CD4-positive, alpha-beta T cell treated with Interleukin-1 beta for 1 hour (primary cell): ENCODE data around the gene SLC32A1.

ENCODE experiments used
- DNase-seq, 2 donors: peaks; one replicate each; pipeline ENCODE4 v3.0.0-alpha.2; 2020 to 2022

The SLC32A1 gene

DNA sequence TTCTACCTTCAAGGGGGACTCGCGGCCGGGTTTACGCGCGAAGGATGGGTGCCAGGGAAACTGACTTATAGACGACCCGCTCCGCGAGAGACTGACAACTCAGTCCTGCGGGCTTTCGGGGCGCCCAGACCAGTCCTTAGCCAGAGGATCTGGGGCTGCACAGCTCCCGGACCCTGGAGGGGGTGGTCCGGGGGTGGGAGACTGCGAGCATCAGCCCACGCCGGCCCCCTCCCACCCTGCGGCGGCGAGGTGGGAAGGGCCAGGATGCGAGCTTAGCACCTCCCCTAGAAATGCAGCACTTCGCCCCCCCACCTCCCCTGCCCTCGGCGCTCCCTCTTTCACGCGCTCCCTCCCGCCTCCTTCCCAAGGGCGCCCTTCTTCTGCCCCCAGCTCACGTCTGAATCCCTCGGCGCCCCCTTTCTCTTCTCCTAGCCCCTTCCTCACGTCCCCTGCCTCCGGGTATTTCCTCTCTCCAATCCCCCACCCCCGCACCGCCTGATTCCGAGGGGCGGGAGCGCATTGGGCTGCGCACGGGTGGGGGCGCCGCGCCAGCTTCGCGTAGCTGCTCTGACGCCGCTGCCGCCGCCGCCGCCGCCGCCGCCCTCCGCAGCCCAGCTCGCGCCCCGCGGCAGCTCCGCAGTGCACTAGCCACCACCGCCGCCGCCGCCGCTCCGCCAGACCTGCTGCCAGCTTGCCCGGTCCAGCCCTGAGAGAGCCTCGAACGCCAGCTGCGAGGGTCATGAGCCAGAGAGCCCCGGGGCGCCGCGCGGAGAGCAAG is at the start of gene SLC32A1:
Gene SLC32A1, plus strand, starts transcription at position 639 of the 778 bp plus-strand sequence. CDS start 239 bp downstream, outside the sequence.
- DNase-seq: no peak

- no peak for DNase-seq
Observed at GRCh38 chr20:38674765-38675133, 49.5 kb upstream of the SLC32A1 start.

GRCh38 chr20:38676576-38676975 is 47.7 kb upstream of the SLC32A1 start:
- DNase-seq: no peak

DNA sequence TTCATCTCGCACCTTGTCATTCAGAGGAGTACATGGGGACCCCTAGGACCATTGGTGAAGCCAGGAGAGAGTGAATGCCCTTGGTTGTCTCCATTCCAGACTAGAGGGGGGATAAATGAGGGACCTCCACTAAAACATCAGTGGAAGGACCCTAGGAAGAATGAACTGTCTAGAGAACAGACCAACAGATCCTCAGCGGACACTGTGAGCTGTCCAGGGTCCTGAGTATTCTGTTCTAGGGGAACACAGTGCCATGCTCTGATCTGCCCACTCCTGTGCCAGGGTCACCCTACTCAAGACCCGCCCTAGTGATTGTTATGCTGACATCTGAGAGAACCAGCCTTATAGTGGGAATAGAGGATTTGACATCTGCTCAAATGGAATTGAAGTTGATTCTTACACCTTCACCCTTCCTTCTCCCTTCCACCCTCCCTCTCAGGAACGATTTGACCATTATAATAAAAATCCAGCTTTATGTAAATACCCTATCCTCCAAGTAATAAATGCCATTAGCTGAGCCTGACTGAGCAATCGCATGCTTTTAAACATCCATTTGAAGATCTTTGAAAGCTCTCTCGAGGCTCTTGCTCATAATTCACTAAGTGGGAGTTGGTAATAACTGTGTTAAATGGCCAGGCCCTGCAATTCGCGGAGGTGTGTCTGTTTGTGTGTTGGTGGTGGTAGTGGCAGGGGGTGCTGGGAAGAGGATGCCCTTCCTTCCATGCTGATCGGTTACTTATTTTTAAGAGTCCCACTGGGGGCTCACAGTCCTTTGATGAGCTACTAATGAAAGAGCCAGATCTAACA is 43.6 kb upstream of the SLC32A1 start:
- DNase-seq: peak in 1 of 2 donors; percentile 10

DNA sequence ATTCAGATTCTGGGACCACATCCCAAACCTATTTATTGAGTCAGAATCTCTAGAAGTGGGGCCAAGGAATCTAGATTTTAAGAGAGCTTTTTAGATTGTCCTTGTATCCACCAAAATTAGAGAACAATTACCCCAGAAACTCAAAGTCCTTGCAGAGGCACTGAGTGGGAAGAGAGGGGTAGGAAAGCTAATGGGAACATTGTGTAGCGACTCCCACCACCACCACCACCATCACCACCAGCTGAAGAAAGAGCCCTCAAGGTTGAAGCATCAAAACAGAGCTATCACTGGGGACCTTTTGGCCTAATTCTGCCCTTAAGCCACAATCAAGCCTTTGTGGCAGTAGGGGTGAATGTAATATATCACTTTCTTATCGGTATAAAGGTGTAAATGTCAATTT is 39.0 kb upstream of the SLC32A1 start:
- no peak for DNase-seq

GRCh38 chr20:38685853-38686473 is 38.3 kb upstream of the SLC32A1 start:
- peak; percentile 10 to 15 for DNase-seq

DNA sequence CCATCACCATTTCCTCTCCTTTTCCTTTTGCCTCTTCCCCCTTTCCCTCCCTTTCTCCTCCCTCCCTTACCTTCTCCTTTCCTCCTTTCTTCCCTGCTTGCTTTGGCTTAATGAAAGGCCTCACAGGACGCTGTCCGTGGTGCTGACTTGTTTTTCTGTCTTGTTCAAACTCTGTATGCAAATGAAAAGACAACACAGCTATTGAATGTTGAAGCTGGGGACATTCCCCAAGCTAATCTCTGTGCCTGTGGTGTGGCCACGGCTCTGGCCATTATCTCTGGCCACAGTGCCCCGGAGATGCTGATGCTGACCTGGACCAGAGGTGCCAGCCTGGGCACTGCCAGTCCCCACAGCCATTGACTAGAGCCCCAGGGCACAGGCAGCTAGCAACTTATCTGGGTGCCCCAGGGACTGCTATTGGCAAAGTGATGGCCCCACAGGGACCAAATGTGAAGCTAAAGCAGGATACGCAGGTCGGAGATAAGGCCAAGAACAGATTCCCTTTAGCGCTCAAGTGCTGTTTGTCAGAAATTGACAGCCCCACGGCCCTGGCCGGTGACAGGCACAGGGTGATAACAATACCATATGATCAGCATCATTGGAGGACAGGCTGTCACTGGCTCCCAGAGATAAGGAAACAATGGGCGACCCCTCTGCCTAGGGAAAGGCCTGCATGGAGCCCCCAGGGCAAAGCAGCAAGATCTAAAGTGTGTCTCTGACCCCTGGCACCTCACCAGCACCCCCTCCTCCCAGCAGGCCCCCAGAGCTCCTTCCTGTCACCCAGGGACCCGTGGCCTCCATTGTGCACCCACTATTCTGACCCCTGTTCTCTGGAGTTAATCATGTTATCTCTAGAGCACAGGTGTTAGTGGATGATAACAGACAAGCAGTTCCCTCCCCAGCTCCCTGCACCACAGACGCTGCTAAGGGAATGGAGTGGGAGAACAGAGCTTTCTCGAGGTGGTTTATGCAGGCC is 31.6 kb upstream of the SLC32A1 start:
- peak in 1 of 2 donors; percentile 26 for DNase-seq

- no peak for DNase-seq
Observed at GRCh38 chr20:38697306-38697705, 27.0 kb upstream of the SLC32A1 start.

DNA sequence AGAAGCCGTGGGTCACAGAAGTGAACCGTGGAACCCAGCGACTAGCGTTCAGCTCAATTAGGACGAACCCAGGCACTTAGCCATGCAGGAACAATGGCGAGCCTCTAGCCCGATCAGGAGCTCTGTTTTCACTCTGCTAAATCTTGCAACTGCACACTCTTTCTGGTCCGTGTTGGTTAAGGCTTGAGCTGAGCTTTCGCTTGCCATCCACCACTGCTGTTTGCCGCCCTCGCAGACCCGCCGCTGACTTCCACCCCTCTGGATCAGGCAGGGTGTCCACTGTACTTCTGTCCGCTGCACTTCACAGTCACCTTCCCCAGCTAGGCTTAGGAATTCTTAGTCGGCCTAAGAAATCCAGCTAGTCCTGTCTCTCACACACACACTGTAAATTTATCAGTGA is 25.7 kb upstream of the SLC32A1 start:
- no peak for DNase-seq

- no peak for DNase-seq
Observed at GRCh38 chr20:38700141-38700540, 24.1 kb upstream of the SLC32A1 start.

GRCh38 chr20:38700926-38701325 is 23.4 kb upstream of the SLC32A1 start:
- no peak for DNase-seq

- no peak for DNase-seq
Observed at GRCh38 chr20:38703526-38703925, 20.8 kb upstream of the SLC32A1 start.

DNA sequence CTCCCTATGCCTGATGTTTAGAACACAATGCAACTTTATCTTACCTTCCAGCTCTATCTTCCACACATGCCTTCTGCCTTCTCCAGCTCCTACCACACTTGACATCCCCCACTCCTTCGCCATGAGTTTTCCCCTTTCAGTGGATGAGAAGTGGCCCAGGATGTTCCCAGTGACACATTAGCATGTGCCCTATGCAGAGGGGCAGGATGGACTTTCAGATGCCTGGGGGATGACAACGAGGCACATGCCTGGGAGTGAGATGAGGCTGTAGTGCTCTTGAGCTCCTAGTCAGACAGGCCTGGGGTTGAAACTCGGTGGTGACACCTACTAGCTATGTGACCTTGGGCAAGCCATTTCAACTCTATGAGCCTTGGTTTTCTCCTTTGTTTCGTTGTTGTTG is 20.1 kb upstream of the SLC32A1 start:
- DNase-seq: no peak

GRCh38 chr20:38706509-38706908 is 17.8 kb upstream of the SLC32A1 start:
- no peak for DNase-seq

- no peak for DNase-seq
Observed at GRCh38 chr20:38714308-38714707, 10.0 kb upstream of the SLC32A1 start.

- DNase-seq: no peak
Observed at GRCh38 chr20:38715646-38716045, 8.6 kb upstream of the SLC32A1 start.

- DNase-seq: no peak
Observed at GRCh38 chr20:38722683-38723016, 1.6 kb upstream of the SLC32A1 start.

- DNase-seq: no peak
Observed at GRCh38 chr20:38723017-38723847, 1.1 kb upstream of the SLC32A1 start.

DNA sequence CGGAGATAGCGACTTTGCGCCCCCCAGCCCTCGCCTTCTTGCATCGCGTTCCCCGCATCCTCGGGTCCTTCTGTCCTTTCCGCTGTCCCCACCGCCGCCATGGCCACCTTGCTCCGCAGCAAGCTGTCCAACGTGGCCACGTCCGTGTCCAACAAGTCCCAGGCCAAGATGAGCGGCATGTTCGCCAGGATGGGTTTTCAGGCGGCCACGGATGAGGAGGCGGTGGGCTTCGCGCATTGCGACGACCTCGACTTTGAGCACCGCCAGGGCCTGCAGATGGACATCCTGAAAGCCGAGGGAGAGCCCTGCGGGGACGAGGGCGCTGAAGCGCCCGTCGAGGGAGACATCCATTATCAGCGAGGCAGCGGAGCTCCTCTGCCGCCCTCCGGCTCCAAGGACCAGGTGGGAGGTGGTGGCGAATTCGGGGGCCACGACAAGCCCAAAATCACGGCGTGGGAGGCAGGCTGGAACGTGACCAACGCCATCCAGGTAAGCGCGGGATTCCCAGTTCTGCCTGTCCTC is 401 bp downstream of the SLC32A1 start:
- DNase-seq: no peak

- no peak for DNase-seq
Observed at GRCh38 chr20:38725148-38725901, 1.0 kb downstream of the SLC32A1 start.
